ENCODE results near the gene DENND6B. TPM values are rescaled to one million over a fixed set of nuclear protein-coding genes. Genes with fewer than 3 reads are reported as not detected.

DENND6B gene
- total and polyA plus RNA-seq, 4 donors = 0.86 to 1.2 (median 1.1) TPM

GRCh38 chr22:50292643-50293440, 34.0 kb downstream of the DENND6B start:
- H3K27ac ChIP-seq (ENCODE audit: low read depth in 1 of 2, low read length in 2 of 2) = peak overlapping the region in 1 of 2 donors; percentile 82
- TF ChIP-seq RXRA (IDR thresholded peaks at IDR 0.05) (no peak), CTCF (IDR thresholded peaks at IDR 0.05; ENCODE audit: low read depth, low read length, missing input control) (no peak), FOXA2 (IDR thresholded peaks at IDR 0.05) (no peak), FOXA1 (IDR thresholded peaks at IDR 0.05) (no peak), GABPA (IDR thresholded peaks at IDR 0.05 in 1 of 2, conservative IDR thresholded peaks at IDR 0.05 in 1 of 2) (no peak), ATF3 (IDR thresholded peaks at IDR 0.05) (no peak), SP1 (IDR thresholded peaks at IDR 0.05) (no peak), MAX (IDR thresholded peaks at IDR 0.05) (no peak), REST (IDR thresholded peaks at IDR 0.05) (no peak), RAD21 (IDR thresholded peaks at IDR 0.05) (no peak), YY1 (IDR thresholded peaks at IDR 0.05) (no peak), HNF4G (IDR thresholded peaks at IDR 0.05) (no peak)
- DNase-seq (ENCODE audit: low spot score) = no peak
- H3K36me3 ChIP-seq (ENCODE audit: control insufficient read depth in 4 of 4, insufficient read depth in 3 of 4, low read depth in 1 of 4, low read length in 3 of 4) = peaks cover 10 to 25% (median 16%) of the 10 kb centered on the region in 4 donors
- H3K9ac ChIP-seq (ENCODE audit: low read depth in 1 of 2, low read length in 2 of 2) = no peak overlapping the region
- H3K9me3 ChIP-seq (ENCODE audit: control insufficient read depth in 4 of 4, low read length in 3 of 4) = no peaks in the 10 kb centered on the region
- no peaks in the 10 kb centered on the region for H3K27me3 ChIP-seq (ENCODE audit: control insufficient read depth in 4 of 4, insufficient read depth in 4 of 4, low read length in 3 of 4)
- H3K4me1 ChIP-seq (ENCODE audit: control insufficient read depth in 4 of 4, insufficient read depth in 4 of 4, low read length in 3 of 4) = peaks cover 37 to 64% (median 51%) of the 10 kb centered on the region in 4 donors
- peak overlapping the region in 1 of 3 donors; percentile 43 for H3K4me3 ChIP-seq (ENCODE audit: low read depth in 1 of 3, low read length in 3 of 3)
- 48% methylated on average over 29 of the region's 29 CpGs for WGBS

- no peak overlapping the region for H3K4me3 ChIP-seq (ENCODE audit: low read depth in 1 of 3, low read length in 3 of 3)
- TF ChIP-seq JUND (IDR thresholded peaks at IDR 0.05) = no peak
- TF ChIP-seq HNF4G (IDR thresholded peaks at IDR 0.05) = no peak
- no peak for DNase-seq (ENCODE audit: low spot score)
- H3K4me1 ChIP-seq (ENCODE audit: control insufficient read depth in 4 of 4, insufficient read depth in 4 of 4, low read length in 3 of 4) = peaks cover 23 to 36% (median 27%) of the 10 kb centered on the region in 4 donors
- H3K36me3 ChIP-seq (ENCODE audit: control insufficient read depth in 4 of 4, insufficient read depth in 3 of 4, low read depth in 1 of 4, low read length in 3 of 4) = peaks cover 14 to 46% (median 20%) of the 10 kb centered on the region in 4 donors
- 93% methylated on average over 37 of the region's 37 CpGs for WGBS
- H3K27ac ChIP-seq (ENCODE audit: low read depth in 1 of 2, low read length in 2 of 2) = no peak overlapping the region
- H3K27me3 ChIP-seq (ENCODE audit: control insufficient read depth in 4 of 4, insufficient read depth in 4 of 4, low read length in 3 of 4) = no peaks in the 10 kb centered on the region
- H3K9ac ChIP-seq (ENCODE audit: low read depth in 1 of 2, low read length in 2 of 2) = no peak overlapping the region
- H3K9me3 ChIP-seq (ENCODE audit: control insufficient read depth in 4 of 4, low read length in 3 of 4) = no peaks in the 10 kb centered on the region
Observed at GRCh38 chr22:50289942-50290630, 36.7 kb downstream of the DENND6B start.

Data from liver (tissue), 9 donors.